CD14-positive monocyte (primary cell): ENCODE results near the gene CEP72. TPM values are rescaled to one million over a fixed set of nuclear protein-coding genes. Genes with fewer than 3 reads are reported as not detected.

Experiments
- DNase-seq, 3 donors: peaks; one replicate each; pipeline ENCODE4 v3.0.0-alpha.2; 2011 to 2022
- H2AFZ ChIP-seq: 2 replicates; pipeline ENCODE4 v1.6.0; 2012; ENCODE audit warnings: mild to moderate bottlenecking, low read depth, low read length, inconsistent platforms; ENCODE audit not compliant: insufficient read depth, poor library complexity, severe bottlenecking
- H3K27ac ChIP-seq, 2 donors: 1 replicate in 1 of 2; 2 replicates in 1 of 2; pipeline ENCODE4 v1.5.1; 2012 to 2013; ENCODE audit warnings: low read length in 2 of 2, control low read depth in 1 of 2, inconsistent platforms in 1 of 2, low read depth in 1 of 2, mild to moderate bottlenecking in 1 of 2
- H3K27me3 ChIP-seq, 2 donors: one replicate each; pipeline versions ENCODE4 v1.6.0 to v1.6.1; 2011 to 2013; ENCODE audit warnings: low read length in 2 of 2; ENCODE audit not compliant: control insufficient read depth in 2 of 2, insufficient read depth in 2 of 2
- H3K36me3 ChIP-seq, 2 donors: replicated peaks in 1 of 2; 1 replicate in 1 of 2; 2 replicates in 1 of 2; pipeline versions ENCODE4 v1.5.1 to v1.6.1; 2012 to 2013; ENCODE audit warnings: low read length in 2 of 2, control low read depth in 1 of 2, inconsistent platforms in 1 of 2, mild to moderate bottlenecking in 1 of 2; ENCODE audit not compliant: insufficient read depth in 2 of 2, control insufficient read depth in 1 of 2
- H3K4me1 ChIP-seq, 2 donors: 1 replicate in 1 of 2; 2 replicates in 1 of 2; pipeline versions ENCODE4 v1.5.1 to v1.6.1; 2012 to 2013; ENCODE audit warnings: low read length in 2 of 2, control low read depth in 1 of 2, inconsistent platforms in 1 of 2, mild to moderate bottlenecking in 1 of 2, moderate library complexity in 1 of 2; ENCODE audit not compliant: insufficient read depth in 2 of 2, control insufficient read depth in 1 of 2
- H3K4me2 ChIP-seq: replicated peaks from 2 replicates; pipeline ENCODE3; 2012; ENCODE audit warnings: low read length, moderate library complexity, mild to moderate bottlenecking; ENCODE audit not compliant: poor library complexity, severe bottlenecking; ENCODE audit errors: extremely low read depth
- H3K4me3 ChIP-seq, 3 experiments: fragments of 200-600 bp in 1 of 3; sonication (generic) in 1 of 3; replicated peaks in 1 of 3; 1 replicate in 2 of 3; 2 replicates in 1 of 3; pipeline ENCODE4 v1.5.1; 2011 to 2013; ENCODE audit warnings: low read length in 3 of 3, mild to moderate bottlenecking in 3 of 3, control low read depth in 2 of 3, low read depth in 2 of 3, inconsistent platforms in 1 of 3, moderate library complexity in 1 of 3
- H3K79me2 ChIP-seq: 2 replicates; pipeline ENCODE4 v1.6.0; 2012; ENCODE audit warnings: mild to moderate bottlenecking, control low read depth, inconsistent platforms, low read length, moderate library complexity; ENCODE audit not compliant: insufficient read depth
- H3K9ac ChIP-seq: 2 replicates; pipeline ENCODE4 v1.6.0; 2017; ENCODE audit warnings: low read length, mild to moderate bottlenecking; ENCODE audit not compliant: insufficient read depth, poor library complexity, severe bottlenecking
- H3K9me3 ChIP-seq, 2 donors: replicated peaks in 1 of 2; 1 replicate in 1 of 2; 2 replicates in 1 of 2; pipeline versions ENCODE4 v1.5.1 to v1.6.1; 2012 to 2013; ENCODE audit warnings: low read length in 2 of 2, control low read depth in 1 of 2; ENCODE audit not compliant: control insufficient read depth in 1 of 2, insufficient read depth in 1 of 2
- H4K20me1 ChIP-seq: 2 replicates; pipeline ENCODE4 v1.6.0; 2012; ENCODE audit warnings: mild to moderate bottlenecking, low read length, control low read depth, moderate library complexity; ENCODE audit not compliant: insufficient read depth
- H3K27ac Mint-ChIP-seq, 7 donors: one replicate each; pipeline ENCODE4 v1.8.0; 2020; ENCODE audit warnings: mild to moderate bottlenecking in 7 of 7, mixed read lengths in 7 of 7, moderate library complexity in 6 of 7, inconsistent platforms in 2 of 7
- H3K27me3 Mint-ChIP-seq, 3 donors: one replicate each; pipeline ENCODE4 v1.8.0; 2021 to 2022; ENCODE audit warnings: low read depth in 3 of 3, mild to moderate bottlenecking in 3 of 3, mixed read lengths in 3 of 3, moderate library complexity in 3 of 3, inconsistent platforms in 1 of 3
- H3K36me3 Mint-ChIP-seq, 2 donors: one replicate each; pipeline ENCODE4 v1.8.0; 2020; ENCODE audit warnings: mixed read lengths in 2 of 2, inconsistent platforms in 1 of 2, mild to moderate bottlenecking in 1 of 2
- H3K4me1 Mint-ChIP-seq: one replicate; pipeline ENCODE4 v1.8.0; 2020; ENCODE audit warnings: mild to moderate bottlenecking, mixed read lengths
- H3K4me3 Mint-ChIP-seq, 2 donors: one replicate each; pipeline ENCODE4 v1.8.0; 2020; ENCODE audit warnings: mild to moderate bottlenecking in 2 of 2, mixed read lengths in 2 of 2, moderate library complexity in 1 of 2
- H3K9me3 Mint-ChIP-seq, 7 donors: one replicate each; pipeline ENCODE4 v1.8.0; 2020 to 2022; ENCODE audit warnings: mixed read lengths in 7 of 7, mild to moderate bottlenecking in 6 of 7, moderate library complexity in 6 of 7, inconsistent platforms in 2 of 7
- WGBS: methylation state at CpG from one replicate; pipeline ENCODE4 v1.1.5; 2013; ENCODE audit warnings: missing lambda C conversion rate; ENCODE audit not compliant: insufficient coverage; 5-methylcytosine and 5-hydroxymethylcytosine counted together
- intact Hi-C, 2 donors: fragments of 100-400 bp; cut with micrococcal nuclease; formaldehyde crosslinking; loops; one replicate each; pipeline versions ENCODE4 v1.15.0 to v1.15.1; 2023
- polyA plus RNA-seq, 3 donors: library from polyadenylated mRNA; depleted of rRNA in 1 of 3; unstranded in 2 of 3; stranded (reverse) in 1 of 3; fragments of 300-500 nt in 2 of 3; fragments of >200 nt in 1 of 3; fragmentation: Illumina TruSeq in 2 of 3; gene quantifications; 1 replicate in 2 of 3; 2 replicates in 1 of 3; pipeline ENCODE4 v1.2.3, GENCODE V29; 2012 to 2021
- TF ChIP-seq, protein P1 (sequence below): fragments of 200-600 bp; IDR thresholded peaks from one replicate; pipeline ENCODE4 v1.8.0; 2022; ENCODE audit warnings: antibody characterized with exemption, mild to moderate bottlenecking

The CEP72 gene
- polyA plus RNA-seq, 3 donors, result 0.13 to 2.1 (median 0.24) TPM

DNA sequence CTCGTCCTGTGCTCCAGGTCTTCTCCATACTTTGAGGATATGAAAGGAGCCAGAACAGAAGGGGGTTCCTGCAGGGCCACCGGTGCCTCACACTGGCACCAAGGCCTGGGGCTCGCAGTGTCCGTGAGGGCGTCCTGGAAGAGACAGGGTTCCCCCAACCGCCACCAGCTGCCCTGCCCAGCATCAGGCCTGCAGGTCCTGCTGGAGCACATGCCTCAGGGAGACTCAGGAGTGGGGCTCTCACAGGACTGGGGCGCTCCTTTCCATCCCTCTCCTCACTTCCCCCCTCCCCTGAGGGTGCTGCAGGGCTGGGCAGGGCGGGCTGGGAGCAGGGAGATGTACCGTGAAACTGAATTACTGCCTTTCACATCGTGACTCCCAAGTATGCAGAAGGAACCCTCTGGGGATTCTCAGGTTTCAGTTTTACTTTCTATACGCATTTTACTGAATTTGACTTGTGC is 31.7 kb downstream of the CEP72 start:
- Histone ChIP-seq H3K4me3 (no peak overlapping the region), H3K4me1 (no peaks in the 10 kb centered on the region), H3K4me2 (no peak overlapping the region), H3K27ac (no peak overlapping the region), H3K27me3 (no peaks in the 10 kb centered on the region), H3K36me3 (peaks cover 35 to 82% of the 10 kb centered on the region in 2 donors), H2AFZ (no peak overlapping the region), H4K20me1 (no peaks in the 10 kb centered on the region), H3K79me2 (no peaks in the 10 kb centered on the region), H3K9ac (no peak overlapping the region), H3K9me3 (peaks cover 8 to 9% of the 10 kb centered on the region in 2 donors)
- no peak overlapping the region for H3K4me3 Mint-ChIP-seq
- no peak overlapping the region for H3K27ac Mint-ChIP-seq
- DNase-seq, result no peak
- TF ChIP-seq, protein P1, sequence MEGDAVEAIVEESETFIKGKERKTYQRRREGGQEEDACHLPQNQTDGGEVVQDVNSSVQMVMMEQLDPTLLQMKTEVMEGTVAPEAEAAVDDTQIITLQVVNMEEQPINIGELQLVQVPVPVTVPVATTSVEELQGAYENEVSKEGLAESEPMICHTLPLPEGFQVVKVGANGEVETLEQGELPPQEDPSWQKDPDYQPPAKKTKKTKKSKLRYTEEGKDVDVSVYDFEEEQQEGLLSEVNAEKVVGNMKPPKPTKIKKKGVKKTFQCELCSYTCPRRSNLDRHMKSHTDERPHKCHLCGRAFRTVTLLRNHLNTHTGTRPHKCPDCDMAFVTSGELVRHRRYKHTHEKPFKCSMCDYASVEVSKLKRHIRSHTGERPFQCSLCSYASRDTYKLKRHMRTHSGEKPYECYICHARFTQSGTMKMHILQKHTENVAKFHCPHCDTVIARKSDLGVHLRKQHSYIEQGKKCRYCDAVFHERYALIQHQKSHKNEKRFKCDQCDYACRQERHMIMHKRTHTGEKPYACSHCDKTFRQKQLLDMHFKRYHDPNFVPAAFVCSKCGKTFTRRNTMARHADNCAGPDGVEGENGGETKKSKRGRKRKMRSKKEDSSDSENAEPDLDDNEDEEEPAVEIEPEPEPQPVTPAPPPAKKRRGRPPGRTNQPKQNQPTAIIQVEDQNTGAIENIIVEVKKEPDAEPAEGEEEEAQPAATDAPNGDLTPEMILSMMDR, result no peak
- WGBS, result 87% methylated on average over 8 of the region's 11 CpGs
- H3K9me3 Mint-ChIP-seq, result peaks cover 0 to 3% (median 0%) of the 10 kb centered on the region in 7 donors
- H3K27me3 Mint-ChIP-seq, result no peaks in the 10 kb centered on the region
- no peaks in the 10 kb centered on the region for H3K4me1 Mint-ChIP-seq
- peaks cover 53 to 76% of the 10 kb centered on the region in 2 donors for H3K36me3 Mint-ChIP-seq
- intact Hi-C loops, result no loop called here

DNA sequence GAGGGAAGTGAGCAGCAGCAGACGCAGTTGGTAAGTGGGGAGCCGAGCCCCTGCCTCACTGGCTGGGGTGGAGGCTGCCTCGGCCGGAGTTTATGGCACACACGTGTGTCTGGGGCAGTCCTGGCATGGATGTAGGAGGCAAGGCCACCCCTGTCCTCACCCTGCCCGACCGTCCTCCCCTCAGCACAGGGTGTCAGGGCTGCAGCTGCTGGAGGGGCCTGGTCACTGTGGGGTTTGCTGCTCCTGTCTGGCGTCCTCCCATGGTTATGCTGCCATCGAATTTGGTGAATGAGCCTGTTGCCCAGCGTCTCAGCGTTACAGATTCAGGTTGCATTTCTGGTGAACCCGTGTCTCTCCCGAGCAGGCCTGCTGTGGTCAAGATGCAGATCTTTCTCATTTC is 32.4 kb downstream of the CEP72 start:
- Histone ChIP-seq H3K9me3 (peaks cover 12 to 14% of the 10 kb centered on the region in 2 donors), H3K4me2 (no peak overlapping the region), H3K27me3 (no peaks in the 10 kb centered on the region), H3K4me3 (no peak overlapping the region), H3K4me1 (no peaks in the 10 kb centered on the region), H3K27ac (no peak overlapping the region), H3K79me2 (no peaks in the 10 kb centered on the region), H3K9ac (no peak overlapping the region), H2AFZ (no peak overlapping the region), H4K20me1 (no peaks in the 10 kb centered on the region), H3K36me3 (peaks cover 32 to 79% of the 10 kb centered on the region in 2 donors)
- no peaks in the 10 kb centered on the region for H3K4me1 Mint-ChIP-seq
- no peak overlapping the region for H3K4me3 Mint-ChIP-seq
- intact Hi-C loops, result no loop called here
- no peaks in the 10 kb centered on the region for H3K27me3 Mint-ChIP-seq
- 99% methylated on average over 13 of the region's 13 CpGs for WGBS
- no peak for DNase-seq
- H3K27ac Mint-ChIP-seq, result no peak overlapping the region
- peaks cover 46 to 70% of the 10 kb centered on the region in 2 donors for H3K36me3 Mint-ChIP-seq
- H3K9me3 Mint-ChIP-seq, result peaks cover 0 to 3% (median 0%) of the 10 kb centered on the region in 7 donors
- TF ChIP-seq, protein P1, result no peak
